SK-N-SH treated with all-trans-retinoic acid at 6 μM for 48 hours (cell line): ENCODE measurements around the gene USP46.

ENCODE experiments used
- ESRRG ChIP-seq: fragments of 250-450 bp; sonication (Bioruptor Pico); IDR thresholded peaks from 2 replicates; pipeline ENCODE4 v1.6.1; 2021; ENCODE audit warnings: mild to moderate bottlenecking
- ISL1 ChIP-seq: fragments of 250-450 bp; sonication (Bioruptor Pico); IDR thresholded peaks from 2 replicates; pipeline ENCODE4 v2.1.2; 2022; ENCODE audit warnings: mild to moderate bottlenecking, moderate library complexity
- OSR1 ChIP-seq: fragments of 250-450 bp; sonication (Bioruptor Pico); IDR thresholded peaks from 2 replicates; pipeline ENCODE4 v1.8.0; 2022; ENCODE audit warnings: moderate library complexity, mild to moderate bottlenecking, inconsistent platforms
- PATZ1 ChIP-seq: fragments of 250-450 bp; sonication (Bioruptor Pico); IDR thresholded peaks from 2 replicates; pipeline ENCODE4 v1.8.0; 2020; ENCODE audit warnings: mild to moderate bottlenecking, moderate library complexity, borderline replicate concordance
- RARB ChIP-seq: fragments of 250-450 bp; sonication (Bioruptor Pico); IDR thresholded peaks from 2 replicates; pipeline ENCODE4 v1.8.0; 2021; ENCODE audit warnings: mild to moderate bottlenecking, moderate library complexity
- TSHZ2 ChIP-seq: fragments of 250-450 bp; sonication (Bioruptor Pico); IDR thresholded peaks from 2 replicates; pipeline ENCODE4 v1.5.0; 2020; ENCODE audit warnings: mild to moderate bottlenecking, moderate library complexity
- ZNF565 ChIP-seq: fragments of 450-650 bp; formaldehyde crosslinking; conservative IDR thresholded peaks from 2 replicates; pipeline ENCODE4 v1.5.0; 2020; ENCODE audit warnings: low read depth, mild to moderate bottlenecking, moderate library complexity
- ZNF70 ChIP-seq: fragments of 450-650 bp; formaldehyde crosslinking; IDR thresholded peaks from 2 replicates; pipeline ENCODE4 v1.5.0; 2020; ENCODE audit warnings: mild to moderate bottlenecking, moderate library complexity
- TF ChIP-seq, protein P1 (sequence below): fragments of 250-450 bp; sonication (Bioruptor Pico); IDR thresholded peaks from 2 replicates; pipeline ENCODE4 v1.5.1; 2021; ENCODE audit warnings: mild to moderate bottlenecking, moderate library complexity

GRCh38 chr4:52600275-52600674 lies 58.8 kb downstream of the USP46 start:
- no peak for TF ChIP-seq ZNF565
- TF ChIP-seq ISL1 (CRISPR knock-in tag): no peak
- no peak for TF ChIP-seq ZNF70 (CRISPR knock-in tag)
- TF ChIP-seq OSR1 (CRISPR knock-in tag): no peak
- no peak for TF ChIP-seq PATZ1 (CRISPR knock-in tag)
- no peak for TF ChIP-seq TSHZ2 (CRISPR knock-in tag)
- no peak for TF ChIP-seq RARB (CRISPR knock-in tag)
- TF ChIP-seq, protein P1, sequence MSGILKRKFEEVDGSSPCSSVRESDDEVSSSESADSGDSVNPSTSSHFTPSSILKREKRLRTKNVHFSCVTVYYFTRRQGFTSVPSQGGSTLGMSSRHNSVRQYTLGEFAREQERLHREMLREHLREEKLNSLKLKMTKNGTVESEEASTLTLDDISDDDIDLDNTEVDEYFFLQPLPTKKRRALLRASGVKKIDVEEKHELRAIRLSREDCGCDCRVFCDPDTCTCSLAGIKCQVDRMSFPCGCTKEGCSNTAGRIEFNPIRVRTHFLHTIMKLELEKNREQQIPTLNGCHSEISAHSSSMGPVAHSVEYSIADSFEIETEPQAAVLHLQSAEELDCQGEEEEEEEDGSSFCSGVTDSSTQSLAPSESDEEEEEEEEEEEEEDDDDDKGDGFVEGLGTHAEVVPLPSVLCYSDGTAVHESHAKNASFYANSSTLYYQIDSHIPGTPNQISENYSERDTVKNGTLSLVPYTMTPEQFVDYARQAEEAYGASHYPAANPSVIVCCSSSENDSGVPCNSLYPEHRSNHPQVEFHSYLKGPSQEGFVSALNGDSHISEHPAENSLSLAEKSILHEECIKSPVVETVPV: no peak
- TF ChIP-seq ESRRG: no peak
